ENCODE measurements around the gene CCDC86.

DNA sequence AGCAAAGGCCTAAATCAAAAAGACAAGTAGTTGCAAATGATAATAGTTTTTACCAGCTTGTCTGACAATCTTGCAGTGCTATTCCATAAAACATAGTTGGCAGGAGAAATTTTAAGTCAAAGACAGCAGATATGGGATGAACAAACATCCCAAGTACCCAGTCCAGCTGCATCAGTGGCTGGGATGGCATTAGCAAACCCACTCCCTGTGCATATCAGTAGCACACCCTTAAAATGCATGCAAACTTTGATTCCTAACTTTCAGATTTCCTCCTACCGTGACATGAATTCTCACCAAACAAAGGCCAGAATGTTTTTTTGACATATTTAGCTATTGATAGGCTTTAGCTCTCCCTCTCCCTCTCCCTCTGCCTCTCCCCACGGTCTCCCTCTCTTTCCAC lies 27.8 kb upstream of the CCDC86 start:
- TF ChIP-seq, protein P1, sequence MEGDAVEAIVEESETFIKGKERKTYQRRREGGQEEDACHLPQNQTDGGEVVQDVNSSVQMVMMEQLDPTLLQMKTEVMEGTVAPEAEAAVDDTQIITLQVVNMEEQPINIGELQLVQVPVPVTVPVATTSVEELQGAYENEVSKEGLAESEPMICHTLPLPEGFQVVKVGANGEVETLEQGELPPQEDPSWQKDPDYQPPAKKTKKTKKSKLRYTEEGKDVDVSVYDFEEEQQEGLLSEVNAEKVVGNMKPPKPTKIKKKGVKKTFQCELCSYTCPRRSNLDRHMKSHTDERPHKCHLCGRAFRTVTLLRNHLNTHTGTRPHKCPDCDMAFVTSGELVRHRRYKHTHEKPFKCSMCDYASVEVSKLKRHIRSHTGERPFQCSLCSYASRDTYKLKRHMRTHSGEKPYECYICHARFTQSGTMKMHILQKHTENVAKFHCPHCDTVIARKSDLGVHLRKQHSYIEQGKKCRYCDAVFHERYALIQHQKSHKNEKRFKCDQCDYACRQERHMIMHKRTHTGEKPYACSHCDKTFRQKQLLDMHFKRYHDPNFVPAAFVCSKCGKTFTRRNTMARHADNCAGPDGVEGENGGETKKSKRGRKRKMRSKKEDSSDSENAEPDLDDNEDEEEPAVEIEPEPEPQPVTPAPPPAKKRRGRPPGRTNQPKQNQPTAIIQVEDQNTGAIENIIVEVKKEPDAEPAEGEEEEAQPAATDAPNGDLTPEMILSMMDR (IDR thresholded peaks at IDR 0.05): no peak
- no peak for TF ChIP-seq POLR2A (IDR thresholded peaks at IDR 0.05)
